Adipocyte (in vitro differentiated cells): ENCODE data around the gene WWC1.

Experiments used
- DNase-seq: peaks from one replicate; pipeline ENCODE4 v3.0.0-alpha.2; 2015; ENCODE audit warnings: low read depth
- H3K27me3 ChIP-seq: replicated peaks from 2 replicates; pipeline ENCODE4 v1.7.0; 2013; ENCODE audit warnings: mild to moderate bottlenecking, low read length, moderate library complexity; ENCODE audit not compliant: control insufficient read depth, insufficient read depth
- H3K36me3 ChIP-seq: 2 replicates; pipeline ENCODE4 v1.7.0; 2013; ENCODE audit warnings: low read length, mild to moderate bottlenecking, moderate library complexity; ENCODE audit not compliant: control insufficient read depth, insufficient read depth, severe bottlenecking
- H3K4me1 ChIP-seq: 2 replicates; pipeline ENCODE4 v1.7.0; 2013; ENCODE audit warnings: mild to moderate bottlenecking, low read length, moderate library complexity; ENCODE audit not compliant: control insufficient read depth, insufficient read depth
- H3K4me3 ChIP-seq: 2 replicates; pipeline ENCODE4 v1.7.0; 2013; ENCODE audit warnings: mild to moderate bottlenecking, low read length, moderate library complexity
- H3K9ac ChIP-seq: 2 replicates; pipeline ENCODE4 v1.7.0; 2013; ENCODE audit warnings: mild to moderate bottlenecking, low read length, moderate library complexity
- H3K9me3 ChIP-seq: 2 replicates; pipeline ENCODE4 v1.7.0; 2013; ENCODE audit warnings: mild to moderate bottlenecking, low read length, moderate library complexity; ENCODE audit not compliant: control insufficient read depth

WWC1 gene

DNA sequence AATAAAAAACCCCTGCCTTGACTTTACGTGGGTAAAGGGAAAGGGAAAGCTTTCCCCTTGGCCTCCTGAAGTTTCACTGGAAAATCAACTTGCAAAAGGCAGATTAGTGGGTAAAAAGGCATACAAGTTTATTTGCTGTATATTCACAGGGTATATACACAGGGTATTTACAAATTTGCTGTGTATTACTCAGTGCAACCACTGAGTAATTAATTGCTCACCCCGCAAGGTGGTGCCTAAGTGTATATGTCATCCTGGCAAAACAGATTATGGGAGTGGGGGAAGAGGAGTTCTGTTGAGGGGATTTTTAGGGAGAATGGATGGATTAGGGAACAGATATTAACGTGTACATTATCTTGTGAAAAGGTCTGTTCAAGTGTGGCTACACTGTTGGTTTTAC is 187.7 kb downstream of the WWC1 start:
- no peaks in the 10 kb centered on the region for H3K27me3 ChIP-seq
- peaks cover 10% of the 10 kb centered on the region for H3K4me1 ChIP-seq
- no peaks in the 10 kb centered on the region for H3K9me3 ChIP-seq
- H3K4me3 ChIP-seq = no peak overlapping the region
- DNase-seq = no peak
- H3K36me3 ChIP-seq = no peaks in the 10 kb centered on the region
- no peak overlapping the region for H3K9ac ChIP-seq

DNA sequence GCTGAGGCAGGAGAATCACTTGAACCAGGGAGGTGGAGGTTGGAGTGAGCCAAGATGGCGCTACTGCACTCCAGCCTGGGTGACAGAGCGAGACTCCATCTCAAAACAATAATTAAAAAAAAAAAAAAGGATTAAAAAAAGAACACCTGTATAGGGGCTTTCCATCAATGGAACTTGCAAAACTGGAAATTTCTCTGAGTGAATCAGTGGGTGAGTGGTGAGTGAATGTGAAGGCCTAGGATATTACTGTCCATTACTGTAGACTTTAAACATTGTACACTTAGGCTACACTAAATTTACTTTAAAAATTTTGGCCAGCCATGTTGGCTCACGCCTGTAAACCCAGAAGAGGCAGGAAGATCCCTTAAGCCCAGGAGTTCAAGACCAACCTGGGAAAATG is 189.2 kb downstream of the WWC1 start:
- DNase-seq = no peak
- H3K9ac ChIP-seq = no peak overlapping the region
- H3K4me1 ChIP-seq = peaks cover 10% of the 10 kb centered on the region
- no peaks in the 10 kb centered on the region for H3K9me3 ChIP-seq
- no peak overlapping the region for H3K4me3 ChIP-seq
- no peaks in the 10 kb centered on the region for H3K27me3 ChIP-seq
- H3K36me3 ChIP-seq = no peaks in the 10 kb centered on the region

- no peaks in the 10 kb centered on the region for H3K9me3 ChIP-seq
- no peak overlapping the region for H3K9ac ChIP-seq
- no peaks in the 10 kb centered on the region for H3K27me3 ChIP-seq
- H3K4me3 ChIP-seq = no peak overlapping the region
- H3K4me1 ChIP-seq = peaks cover 10% of the 10 kb centered on the region
- DNase-seq = no peak
- no peaks in the 10 kb centered on the region for H3K36me3 ChIP-seq
Measured at GRCh38 chr5:168481330-168481788, 189.9 kb downstream of the WWC1 start.

DNA sequence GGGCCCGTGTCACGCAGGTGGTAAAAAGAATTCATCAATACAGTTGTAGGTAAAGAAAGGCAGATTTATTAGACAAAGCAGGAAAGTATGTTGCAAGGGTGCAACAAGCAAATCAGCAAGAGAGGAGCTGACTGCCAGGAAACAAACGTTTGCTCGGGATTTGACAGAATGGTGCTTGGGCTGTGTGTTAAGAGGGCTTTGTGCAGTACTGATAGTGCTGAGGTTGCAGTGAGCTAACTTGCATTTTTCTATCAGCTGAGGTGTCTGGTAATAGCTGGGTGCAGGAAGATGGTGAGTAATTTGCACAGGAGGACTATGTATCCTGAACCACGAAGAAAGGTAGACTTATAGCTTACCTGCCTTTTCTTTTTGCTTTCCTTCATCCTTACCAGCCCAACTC is 190.9 kb downstream of the WWC1 start:
- no peak for DNase-seq
- Histone ChIP-seq H3K9ac (no peak overlapping the region), H3K27me3 (no peaks in the 10 kb centered on the region), H3K36me3 (no peaks in the 10 kb centered on the region), H3K4me1 (peaks cover 4% of the 10 kb centered on the region), H3K9me3 (no peaks in the 10 kb centered on the region), H3K4me3 (no peak overlapping the region)

DNA sequence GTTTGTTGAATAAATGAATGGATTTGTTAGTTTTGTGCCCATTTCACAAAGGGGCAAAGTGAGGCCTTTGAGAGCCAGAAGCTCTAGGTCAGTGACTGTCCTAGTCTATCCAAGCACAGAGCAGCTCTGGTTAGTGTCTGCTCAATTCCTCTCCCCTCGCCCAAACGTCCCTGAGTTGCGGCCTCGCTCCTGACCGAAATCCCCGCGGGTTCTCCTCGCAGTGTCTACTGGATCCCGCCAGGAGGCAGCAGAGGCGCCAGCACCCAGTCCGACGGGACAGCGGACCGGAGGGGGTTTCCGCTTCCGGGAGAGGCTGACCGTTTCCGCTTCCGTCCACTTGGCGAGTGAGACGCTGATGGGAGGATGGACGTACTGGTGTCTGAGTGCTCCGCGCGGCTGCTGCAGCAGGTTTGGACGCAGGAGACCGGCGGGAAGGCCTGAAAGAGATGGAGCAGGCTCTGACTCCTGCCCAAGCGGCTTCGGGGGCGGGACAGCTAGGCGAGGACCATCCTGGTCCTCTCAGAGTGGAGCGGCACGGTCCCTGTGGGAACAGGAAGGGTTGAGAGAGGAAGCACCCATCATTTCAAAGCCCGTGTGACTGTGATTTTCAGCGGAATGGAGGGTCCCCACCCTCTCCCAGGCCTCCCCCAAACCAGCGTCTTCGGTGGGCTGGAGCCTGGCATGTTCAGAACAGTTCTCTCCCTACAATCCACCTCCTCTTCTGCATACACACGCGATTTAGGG is 194.9 kb downstream of the WWC1 start, which contains the start of gene RARS1:
Gene RARS1 (plus strand): TSS at position 336 of the 744 bp plus-strand sequence. CDS start 28 bp downstream, at position 364.
- Histone ChIP-seq H3K9ac (peak within 1 kb of the TSS; percentile 98), H3K27me3 (no peaks in the 10 kb centered on the region), H3K36me3 (peaks cover 34% of the 10 kb centered on the region), H3K9me3 (no peaks in the 10 kb centered on the region), H3K4me3 (peak within 1 kb of the TSS; percentile 100), H3K4me1 (peaks cover 6% of the 10 kb centered on the region)
- peak; percentile 98 for DNase-seq

- no peak for DNase-seq
Measured at GRCh38 chr5:168489059-168489458, 197.6 kb downstream of the WWC1 start.

GRCh38 chr5:168494057-168494555 is 202.7 kb downstream of the WWC1 start:
- H3K36me3 ChIP-seq = peaks cover 99% of the 10 kb centered on the region
- no peaks in the 10 kb centered on the region for H3K9me3 ChIP-seq
- H3K9ac ChIP-seq = no peak overlapping the region
- H3K4me1 ChIP-seq = no peaks in the 10 kb centered on the region
- H3K27me3 ChIP-seq = no peaks in the 10 kb centered on the region
- H3K4me3 ChIP-seq = no peak overlapping the region
- no peak for DNase-seq

More at GRCh38 chr5:168489059-168489458, 197.6 kb downstream of the WWC1 start:
- no peaks in the 10 kb centered on the region for H3K27me3 ChIP-seq
- peaks cover 62% of the 10 kb centered on the region for H3K36me3 ChIP-seq
- no peak overlapping the region for H3K9ac ChIP-seq
- peaks cover 6% of the 10 kb centered on the region for H3K4me1 ChIP-seq
- H3K9me3 ChIP-seq = no peaks in the 10 kb centered on the region
- H3K4me3 ChIP-seq = no peak overlapping the region

DNA sequence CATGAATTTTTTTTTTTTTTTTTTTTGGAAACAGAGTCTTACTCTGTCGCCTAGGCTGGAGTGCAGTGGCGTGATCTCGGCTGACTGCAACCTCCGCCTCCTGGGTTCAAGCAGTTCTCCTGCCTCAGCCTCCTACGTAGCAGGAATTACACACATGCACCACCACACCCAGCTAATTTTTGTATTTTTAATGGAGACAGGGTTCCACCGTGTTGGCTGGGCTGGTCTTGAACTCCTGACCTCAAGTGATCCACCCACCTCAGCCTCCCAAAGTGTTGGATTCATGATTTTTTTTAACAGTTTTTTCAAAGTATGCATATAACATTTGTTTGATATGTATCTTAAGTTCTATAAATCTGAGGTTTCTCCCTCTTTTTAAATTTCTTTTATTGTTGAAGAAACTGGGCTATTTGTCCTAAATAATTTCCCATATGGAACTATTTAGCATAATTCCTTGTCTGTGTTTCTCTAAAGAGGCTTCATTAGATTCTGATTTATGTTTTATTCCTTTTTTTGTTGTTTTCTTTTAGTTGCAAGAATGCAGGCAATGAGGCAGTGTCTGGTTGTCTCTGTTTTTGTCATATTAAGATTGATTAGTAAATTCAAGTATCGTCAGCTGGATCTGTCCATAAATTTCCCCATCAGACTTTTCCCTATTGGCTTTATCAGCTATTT is 211.3 kb downstream of the WWC1 start:
- H3K27me3 ChIP-seq = no peaks in the 10 kb centered on the region
- DNase-seq = no peak
- H3K9ac ChIP-seq = no peak overlapping the region
- no peaks in the 10 kb centered on the region for H3K4me1 ChIP-seq
- H3K36me3 ChIP-seq = peaks cover 95% of the 10 kb centered on the region
- H3K4me3 ChIP-seq = no peak overlapping the region
- no peaks in the 10 kb centered on the region for H3K9me3 ChIP-seq

- Histone ChIP-seq H3K36me3 (peaks cover 100% of the 10 kb centered on the region), H3K27me3 (no peaks in the 10 kb centered on the region), H3K4me3 (no peak overlapping the region), H3K4me1 (no peaks in the 10 kb centered on the region), H3K9me3 (peaks cover 18% of the 10 kb centered on the region), H3K9ac (no peak overlapping the region)
- no peak for DNase-seq
Measured at GRCh38 chr5:168513861-168514428, 222.5 kb downstream of the WWC1 start.
